Measurements from ENCODE around the gene PC.

PC gene

GRCh38 chr11:66907751-66908630 is 50.2 kb downstream of the PC start:
- no peak overlapping the region for H3K9ac ChIP-seq (ENCODE audit: low read length)
- no peak overlapping the region for H3K27ac ChIP-seq (ENCODE audit: low read depth, low read length)
- no peaks in the 10 kb centered on the region for H3K27me3 ChIP-seq (ENCODE audit: control insufficient read depth, insufficient read depth, low read length)
- no peaks in the 10 kb centered on the region for H3K9me3 ChIP-seq (ENCODE audit: control insufficient read depth, insufficient read depth, low read depth, low read length)
- H3K36me3 ChIP-seq (ENCODE audit: control insufficient read depth, insufficient read depth, low read length): no peaks in the 10 kb centered on the region
- H3K4me3 ChIP-seq (ENCODE audit: low read depth, low read length): no peak overlapping the region
- H3K4me1 ChIP-seq (ENCODE audit: control insufficient read depth, insufficient read depth, low read length): peaks cover 53% of the 10 kb centered on the region

GRCh38 chr11:66906061-66906733 is 52.0 kb downstream of the PC start:
- 0 out of 2 replicates have a peak overlapping the region, but pooled peaks have one; percentile 30 for H3K27ac ChIP-seq (ENCODE audit: low read depth, low read length)
- H3K27me3 ChIP-seq (ENCODE audit: control insufficient read depth, insufficient read depth, low read length): no peaks in the 10 kb centered on the region
- H3K4me3 ChIP-seq (ENCODE audit: low read depth, low read length): peak overlapping the region; percentile 6; the same call in 1 of the 2 replicates
- no peaks in the 10 kb centered on the region for H3K9me3 ChIP-seq (ENCODE audit: control insufficient read depth, insufficient read depth, low read depth, low read length)
- H3K4me1 ChIP-seq (ENCODE audit: control insufficient read depth, insufficient read depth, low read length): peaks cover 44% of the 10 kb centered on the region
- H3K9ac ChIP-seq (ENCODE audit: low read length): no peak overlapping the region
- no peaks in the 10 kb centered on the region for H3K36me3 ChIP-seq (ENCODE audit: control insufficient read depth, insufficient read depth, low read length)

- no peak overlapping the region for H3K4me3 ChIP-seq (ENCODE audit: low read depth, low read length)
These were observed 52.6 kb downstream of the PC start for GRCh38 chr11:66905631-66906030.

GRCh38 chr11:66904981-66905521 is 53.1 kb downstream of the PC start:
- peaks cover 37% of the 10 kb centered on the region for H3K4me1 ChIP-seq (ENCODE audit: control insufficient read depth, insufficient read depth, low read length)
- no peaks in the 10 kb centered on the region for H3K9me3 ChIP-seq (ENCODE audit: control insufficient read depth, insufficient read depth, low read depth, low read length)
- H3K27ac ChIP-seq (ENCODE audit: low read depth, low read length): no peak overlapping the region
- no peaks in the 10 kb centered on the region for H3K36me3 ChIP-seq (ENCODE audit: control insufficient read depth, insufficient read depth, low read length)
- H3K4me3 ChIP-seq (ENCODE audit: low read depth, low read length): no peak overlapping the region
- H3K9ac ChIP-seq (ENCODE audit: low read length): no peak overlapping the region
- H3K27me3 ChIP-seq (ENCODE audit: control insufficient read depth, insufficient read depth, low read length): no peaks in the 10 kb centered on the region

More at GRCh38 chr11:66905631-66906030, 52.6 kb downstream of the PC start:
- Histone ChIP-seq H3K9ac (ENCODE audit: low read length) (no peak overlapping the region), H3K4me1 (ENCODE audit: control insufficient read depth, insufficient read depth, low read length) (peaks cover 43% of the 10 kb centered on the region), H3K36me3 (ENCODE audit: control insufficient read depth, insufficient read depth, low read length) (no peaks in the 10 kb centered on the region), H3K27ac (ENCODE audit: low read depth, low read length) (no peak overlapping the region), H3K27me3 (ENCODE audit: control insufficient read depth, insufficient read depth, low read length) (no peaks in the 10 kb centered on the region), H3K9me3 (ENCODE audit: control insufficient read depth, insufficient read depth, low read depth, low read length) (no peaks in the 10 kb centered on the region)

- Histone ChIP-seq H3K36me3 (ENCODE audit: control insufficient read depth, insufficient read depth, low read length) (no peaks in the 10 kb centered on the region), H3K27ac (ENCODE audit: low read depth, low read length) (no peak overlapping the region), H3K4me1 (ENCODE audit: control insufficient read depth, insufficient read depth, low read length) (peaks cover 37% of the 10 kb centered on the region), H3K9me3 (ENCODE audit: control insufficient read depth, insufficient read depth, low read depth, low read length) (no peaks in the 10 kb centered on the region), H3K27me3 (ENCODE audit: control insufficient read depth, insufficient read depth, low read length) (no peaks in the 10 kb centered on the region), H3K4me3 (ENCODE audit: low read depth, low read length) (no peak overlapping the region), H3K9ac (ENCODE audit: low read length) (no peak overlapping the region)
These were observed 53.6 kb downstream of the PC start for GRCh38 chr11:66904561-66904960.

GRCh38 chr11:66904055-66904454 is 54.1 kb downstream of the PC start:
- Histone ChIP-seq H3K9me3 (ENCODE audit: control insufficient read depth, insufficient read depth, low read depth, low read length) (no peaks in the 10 kb centered on the region), H3K27ac (ENCODE audit: low read depth, low read length) (no peak overlapping the region), H3K36me3 (ENCODE audit: control insufficient read depth, insufficient read depth, low read length) (no peaks in the 10 kb centered on the region), H3K27me3 (ENCODE audit: control insufficient read depth, insufficient read depth, low read length) (no peaks in the 10 kb centered on the region), H3K4me3 (ENCODE audit: low read depth, low read length) (no peak overlapping the region), H3K4me1 (ENCODE audit: control insufficient read depth, insufficient read depth, low read length) (peaks cover 37% of the 10 kb centered on the region), H3K9ac (ENCODE audit: low read length) (no peak overlapping the region)

GRCh38 chr11:66902486-66903177 is 55.6 kb downstream of the PC start:
- Histone ChIP-seq H3K27me3 (ENCODE audit: control insufficient read depth, insufficient read depth, low read length) (no peaks in the 10 kb centered on the region), H3K36me3 (ENCODE audit: control insufficient read depth, insufficient read depth, low read length) (no peaks in the 10 kb centered on the region), H3K27ac (ENCODE audit: low read depth, low read length) (no peak overlapping the region), H3K9me3 (ENCODE audit: control insufficient read depth, insufficient read depth, low read depth, low read length) (no peaks in the 10 kb centered on the region), H3K4me3 (ENCODE audit: low read depth, low read length) (no peak overlapping the region), H3K9ac (ENCODE audit: low read length) (no peak overlapping the region), H3K4me1 (ENCODE audit: control insufficient read depth, insufficient read depth, low read length) (peaks cover 37% of the 10 kb centered on the region)

- no peaks in the 10 kb centered on the region for H3K36me3 ChIP-seq (ENCODE audit: control insufficient read depth, insufficient read depth, low read length)
- H3K9ac ChIP-seq (ENCODE audit: low read length): no peak overlapping the region
- no peaks in the 10 kb centered on the region for H3K9me3 ChIP-seq (ENCODE audit: control insufficient read depth, insufficient read depth, low read depth, low read length)
- peaks cover 36% of the 10 kb centered on the region for H3K4me1 ChIP-seq (ENCODE audit: control insufficient read depth, insufficient read depth, low read length)
- no peak overlapping the region for H3K27ac ChIP-seq (ENCODE audit: low read depth, low read length)
- H3K4me3 ChIP-seq (ENCODE audit: low read depth, low read length): no peak overlapping the region
- no peaks in the 10 kb centered on the region for H3K27me3 ChIP-seq (ENCODE audit: control insufficient read depth, insufficient read depth, low read length)
These were observed 56.2 kb downstream of the PC start for GRCh38 chr11:66901964-66902390.

GRCh38 chr11:66894141-66894540 is 64.0 kb downstream of the PC start:
- Histone ChIP-seq H3K4me1 (ENCODE audit: control insufficient read depth, insufficient read depth, low read length) (peaks cover 21% of the 10 kb centered on the region; the same call in 1 of the 2 replicates), H3K27ac (ENCODE audit: low read depth, low read length) (no peak overlapping the region), H3K9ac (ENCODE audit: low read length) (no peak overlapping the region), H3K9me3 (ENCODE audit: control insufficient read depth, insufficient read depth, low read depth, low read length) (no peaks in the 10 kb centered on the region), H3K36me3 (ENCODE audit: control insufficient read depth, insufficient read depth, low read length) (no peaks in the 10 kb centered on the region), H3K27me3 (ENCODE audit: control insufficient read depth, insufficient read depth, low read length) (no peaks in the 10 kb centered on the region), H3K4me3 (ENCODE audit: low read depth, low read length) (no peak overlapping the region)

GRCh38 chr11:66892911-66893310 is 65.3 kb downstream of the PC start:
- H3K36me3 ChIP-seq (ENCODE audit: control insufficient read depth, insufficient read depth, low read length): no peaks in the 10 kb centered on the region
- no peaks in the 10 kb centered on the region for H3K27me3 ChIP-seq (ENCODE audit: control insufficient read depth, insufficient read depth, low read length)
- no peak overlapping the region for H3K27ac ChIP-seq (ENCODE audit: low read depth, low read length)
- no peaks in the 10 kb centered on the region for H3K9me3 ChIP-seq (ENCODE audit: control insufficient read depth, insufficient read depth, low read depth, low read length)
- H3K4me1 ChIP-seq (ENCODE audit: control insufficient read depth, insufficient read depth, low read length): peaks cover 21% of the 10 kb centered on the region; the same call in 1 of the 2 replicates
- H3K4me3 ChIP-seq (ENCODE audit: low read depth, low read length): no peak overlapping the region
- H3K9ac ChIP-seq (ENCODE audit: low read length): peak overlapping the region; percentile 3

Measured in HUES6 (cell line).